Ishikawa (cell line): ENCODE data around the gene KIF19.
A peak's percentile ranks its signal among the peaks of the same experiment; 100 is the strongest.

Experiments
- CEBPB ChIP-seq: IDR thresholded peaks from 2 replicates; pipeline ENCODE4 v1.6.1; 2012
- CREB1 ChIP-seq: IDR thresholded peaks from 2 replicates; pipeline ENCODE4 v1.6.1; 2012; ENCODE audit warnings: low read depth
- EGR1 ChIP-seq: IDR thresholded peaks from 2 replicates; pipeline ENCODE4 v1.6.1; 2012
- EP300 ChIP-seq: IDR thresholded peaks from 2 replicates; pipeline ENCODE4 v1.6.1; 2012; ENCODE audit warnings: borderline replicate concordance
- FOXM1 ChIP-seq: IDR thresholded peaks from 2 replicates; pipeline ENCODE4 v1.6.1; 2012; ENCODE audit warnings: low read depth, borderline replicate concordance
- NFIC ChIP-seq: IDR thresholded peaks from 2 replicates; pipeline ENCODE4 v1.6.1; 2012
- RAD21 ChIP-seq: IDR thresholded peaks from 2 replicates; pipeline ENCODE4 v1.6.1; 2012; ENCODE audit warnings: low read depth
- TAF1 ChIP-seq: IDR thresholded peaks from 2 replicates; pipeline ENCODE4 v1.6.1; 2012; ENCODE audit warnings: low read depth, mild to moderate bottlenecking
- TCF12 ChIP-seq: IDR thresholded peaks from 2 replicates; pipeline ENCODE4 v1.6.1; 2012; ENCODE audit warnings: low read depth
- TEAD4 ChIP-seq: IDR thresholded peaks from 2 replicates; pipeline ENCODE4 v1.6.1; 2012
- YY1 ChIP-seq: IDR thresholded peaks from 2 replicates; pipeline ENCODE4 v1.6.1; 2012; ENCODE audit warnings: low read depth
- ZBTB7A ChIP-seq: IDR thresholded peaks from 2 replicates; pipeline ENCODE4 v1.6.1; 2012; ENCODE audit warnings: low read depth
- TF ChIP-seq, protein P1 (sequence below): IDR thresholded peaks from 2 replicates; pipeline ENCODE4 v1.6.1; 2012
- TF ChIP-seq, protein P2 (sequence below): IDR thresholded peaks from 2 replicates; pipeline ENCODE4 v1.6.1; 2012; ENCODE audit warnings: low read depth, mild to moderate bottlenecking
- TF ChIP-seq, protein P3 (sequence below): IDR thresholded peaks from 2 replicates; pipeline ENCODE4 v1.6.1; 2012

KIF19 gene

DNA sequence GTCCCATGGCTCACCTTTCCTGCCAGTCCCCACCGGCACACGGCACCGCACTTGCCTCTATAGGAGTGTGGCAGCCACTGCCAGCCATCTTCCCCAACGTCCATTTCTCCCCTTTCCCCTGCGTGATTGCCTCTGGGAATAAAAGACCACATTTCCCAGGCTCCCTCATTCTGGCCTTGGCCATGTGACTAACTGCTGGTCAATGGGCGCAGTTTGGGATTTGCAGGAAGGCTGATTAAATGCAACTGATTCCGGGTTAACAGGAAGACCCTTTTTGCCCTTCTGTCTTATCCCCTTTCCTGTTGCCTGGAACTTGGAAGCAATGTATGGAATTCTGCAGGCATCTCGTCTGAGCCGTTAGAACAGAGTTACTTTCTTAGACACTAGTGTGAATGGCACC, 32.7 kb downstream of the KIF19 start:
- no peak for TF ChIP-seq EGR1
- TF ChIP-seq TAF1 = no peak
- TF ChIP-seq, protein P1, sequence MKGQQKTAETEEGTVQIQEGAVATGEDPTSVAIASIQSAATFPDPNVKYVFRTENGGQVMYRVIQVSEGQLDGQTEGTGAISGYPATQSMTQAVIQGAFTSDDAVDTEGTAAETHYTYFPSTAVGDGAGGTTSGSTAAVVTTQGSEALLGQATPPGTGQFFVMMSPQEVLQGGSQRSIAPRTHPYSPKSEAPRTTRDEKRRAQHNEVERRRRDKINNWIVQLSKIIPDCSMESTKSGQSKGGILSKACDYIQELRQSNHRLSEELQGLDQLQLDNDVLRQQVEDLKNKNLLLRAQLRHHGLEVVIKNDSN = peak; percentile 88
- no peak for TF ChIP-seq RAD21

DNA sequence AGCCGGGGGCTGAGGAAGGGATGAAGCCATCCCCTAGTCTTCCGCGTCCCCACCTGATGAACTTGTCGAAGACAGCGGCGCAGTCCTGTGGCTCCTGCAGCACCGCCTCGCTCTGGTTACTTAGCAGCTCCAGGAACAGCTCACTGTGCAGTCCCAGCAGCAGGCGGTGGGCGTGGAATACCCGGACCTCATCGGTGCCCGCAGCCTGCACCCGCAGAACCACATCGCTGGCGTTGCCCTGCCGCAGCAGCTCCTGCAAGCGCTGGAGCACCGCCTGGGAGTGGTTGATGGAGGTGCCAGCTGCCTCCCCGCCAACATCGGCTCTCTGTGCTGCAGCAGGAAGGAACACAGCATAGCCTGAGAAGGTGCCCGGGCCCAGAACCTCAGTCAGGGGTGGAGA, 33.9 kb downstream of the KIF19 start:
- TF ChIP-seq FOXM1 (no peak), TEAD4 (no peak), YY1 (no peak), CREB1 (no peak), TAF1 (no peak), ZBTB7A (no peak), TCF12 (no peak), RAD21 (no peak), EGR1 (no peak), NFIC (no peak), CEBPB (no peak), EP300 (no peak)
- TF ChIP-seq, protein P2, sequence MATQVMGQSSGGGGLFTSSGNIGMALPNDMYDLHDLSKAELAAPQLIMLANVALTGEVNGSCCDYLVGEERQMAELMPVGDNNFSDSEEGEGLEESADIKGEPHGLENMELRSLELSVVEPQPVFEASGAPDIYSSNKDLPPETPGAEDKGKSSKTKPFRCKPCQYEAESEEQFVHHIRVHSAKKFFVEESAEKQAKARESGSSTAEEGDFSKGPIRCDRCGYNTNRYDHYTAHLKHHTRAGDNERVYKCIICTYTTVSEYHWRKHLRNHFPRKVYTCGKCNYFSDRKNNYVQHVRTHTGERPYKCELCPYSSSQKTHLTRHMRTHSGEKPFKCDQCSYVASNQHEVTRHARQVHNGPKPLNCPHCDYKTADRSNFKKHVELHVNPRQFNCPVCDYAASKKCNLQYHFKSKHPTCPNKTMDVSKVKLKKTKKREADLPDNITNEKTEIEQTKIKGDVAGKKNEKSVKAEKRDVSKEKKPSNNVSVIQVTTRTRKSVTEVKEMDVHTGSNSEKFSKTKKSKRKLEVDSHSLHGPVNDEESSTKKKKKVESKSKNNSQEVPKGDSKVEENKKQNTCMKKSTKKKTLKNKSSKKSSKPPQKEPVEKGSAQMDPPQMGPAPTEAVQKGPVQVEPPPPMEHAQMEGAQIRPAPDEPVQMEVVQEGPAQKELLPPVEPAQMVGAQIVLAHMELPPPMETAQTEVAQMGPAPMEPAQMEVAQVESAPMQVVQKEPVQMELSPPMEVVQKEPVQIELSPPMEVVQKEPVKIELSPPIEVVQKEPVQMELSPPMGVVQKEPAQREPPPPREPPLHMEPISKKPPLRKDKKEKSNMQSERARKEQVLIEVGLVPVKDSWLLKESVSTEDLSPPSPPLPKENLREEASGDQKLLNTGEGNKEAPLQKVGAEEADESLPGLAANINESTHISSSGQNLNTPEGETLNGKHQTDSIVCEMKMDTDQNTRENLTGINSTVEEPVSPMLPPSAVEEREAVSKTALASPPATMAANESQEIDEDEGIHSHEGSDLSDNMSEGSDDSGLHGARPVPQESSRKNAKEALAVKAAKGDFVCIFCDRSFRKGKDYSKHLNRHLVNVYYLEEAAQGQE = no peak
- TF ChIP-seq, protein P3, sequence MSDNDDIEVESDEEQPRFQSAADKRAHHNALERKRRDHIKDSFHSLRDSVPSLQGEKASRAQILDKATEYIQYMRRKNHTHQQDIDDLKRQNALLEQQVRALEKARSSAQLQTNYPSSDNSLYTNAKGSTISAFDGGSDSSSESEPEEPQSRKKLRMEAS = no peak
- TF ChIP-seq, protein P1 = no peak

DNA sequence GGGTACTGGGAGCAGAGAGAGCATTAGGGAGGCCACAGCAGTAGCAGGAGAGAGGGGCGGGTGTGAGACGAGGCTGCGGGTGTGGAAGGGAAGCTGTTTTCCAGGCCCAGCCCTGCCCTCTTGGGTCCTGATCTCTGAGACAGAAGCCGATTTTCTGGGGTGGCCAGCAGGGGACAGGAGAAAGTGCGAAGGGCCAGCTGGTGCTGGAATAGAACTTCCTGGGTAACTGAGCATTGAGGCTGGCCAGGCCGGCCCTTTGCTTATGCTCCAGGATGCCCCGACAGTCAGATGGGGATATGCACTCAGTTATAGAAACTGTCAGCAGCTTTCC, 34.8 kb downstream of the KIF19 start:
- TF ChIP-seq ZBTB7A = no peak
- TF ChIP-seq TCF12 = no peak
- no peak for TF ChIP-seq EGR1
- no peak for TF ChIP-seq CEBPB
- TF ChIP-seq, protein P3 = no peak
- no peak for TF ChIP-seq TEAD4
- TF ChIP-seq, protein P1 = no peak
- TF ChIP-seq NFIC = no peak

DNA sequence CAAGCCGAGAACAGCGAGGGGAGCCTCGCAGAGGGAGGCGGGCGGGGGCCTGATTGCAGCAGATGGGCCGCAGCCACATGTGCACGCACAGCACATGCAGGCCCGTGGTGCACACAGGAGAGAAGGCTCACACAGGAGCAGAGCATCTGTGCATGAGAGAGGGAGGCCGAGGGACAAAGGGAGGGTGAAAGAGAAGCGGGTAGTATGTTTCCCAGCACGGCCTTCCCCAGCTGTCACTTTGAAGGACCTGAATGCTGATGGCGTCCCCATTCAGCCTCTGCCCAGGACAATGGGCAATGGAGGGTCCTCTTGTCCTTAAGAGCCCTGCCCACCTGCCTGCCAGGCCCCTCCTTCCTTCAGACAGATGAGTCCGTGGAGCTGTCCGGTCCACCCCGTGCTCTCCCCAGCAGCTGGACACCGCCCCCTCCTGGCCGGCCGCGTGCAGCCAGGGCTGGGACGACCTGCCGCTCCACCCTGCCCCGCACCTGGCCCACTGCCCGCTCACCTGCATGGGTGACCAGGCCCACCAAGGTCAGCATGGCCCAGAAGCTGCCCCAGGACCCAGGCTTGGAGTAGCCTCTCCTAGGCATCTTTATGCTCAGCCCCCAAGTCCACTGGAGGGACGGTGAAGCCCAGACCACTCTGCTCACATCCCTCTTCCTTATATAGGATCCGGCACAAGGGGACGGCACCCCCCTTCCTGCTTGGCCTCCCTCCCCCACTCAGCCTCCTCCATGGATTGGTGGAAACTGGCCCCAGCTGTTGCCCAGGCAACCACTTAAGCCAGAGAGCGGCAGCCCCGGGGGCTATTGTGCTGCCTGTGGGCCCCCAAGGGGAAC, 35.4 kb downstream of the KIF19 start, which contains the start of gene BTBD17:
TSS of gene BTBD17 (minus strand) at position 639 of the 839 bp plus-strand sequence. CDS start at position 590, 49 bp downstream.
- TF ChIP-seq RAD21 (peak; percentile 66), NFIC (0 out of 2 replicates have a peak, but pooled peaks have one; percentile 16), ZBTB7A (no peak), FOXM1 (no peak), EP300 (no peak), TCF12 (no peak), CEBPB (no peak), CREB1 (no peak), TEAD4 (no peak), TAF1 (no peak), YY1 (no peak), EGR1 (no peak)
- TF ChIP-seq, protein P3 = no peak
- TF ChIP-seq, protein P1 = no peak
- TF ChIP-seq, protein P2 = no peak

DNA sequence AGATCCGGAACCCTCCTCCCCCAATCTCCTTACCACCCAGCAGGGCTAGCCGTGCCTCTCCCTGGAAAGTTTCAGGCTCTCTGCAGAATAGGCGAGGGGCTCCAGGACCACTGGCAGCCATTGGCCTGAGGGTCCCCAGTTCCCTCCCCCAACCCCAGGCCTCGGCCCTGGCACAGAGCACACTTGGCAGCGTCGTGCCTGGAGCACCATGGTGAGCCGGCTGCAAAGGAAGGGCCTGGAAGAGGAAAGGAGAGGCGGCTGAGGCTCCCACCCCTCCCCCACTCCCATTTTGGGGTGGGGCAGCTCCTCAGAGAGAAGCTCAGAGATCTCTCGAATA, 36.0 kb downstream of the KIF19 start:
- TF ChIP-seq EP300 = no peak
